GM12878 (cell line): ENCODE data around the gene LIF. TPM values are rescaled to one million over a fixed set of nuclear protein-coding genes. Genes with fewer than 3 reads are reported as not detected.
A peak's percentile ranks its signal among the peaks of the same experiment; 100 is the strongest.

Source experiments
- BMI1 ChIP-seq: fragments of 450-650 bp; IDR thresholded peaks from 2 replicates; pipeline ENCODE4 v1.6.1; 2016; ENCODE audit warnings: mild to moderate bottlenecking, moderate library complexity, borderline replicate concordance
- EP300 ChIP-seq, 2 experiments: fragments of 150-350 bp in 1 of 2; IDR thresholded peaks; 2 replicates each; pipeline ENCODE4 v1.6.1; 2011 to 2012; ENCODE audit warnings: low read depth in 2 of 2, low read length in 2 of 2, borderline replicate concordance in 1 of 2, improper control_type of control experiment in 1 of 2, inconsistent platforms in 1 of 2; ENCODE audit not compliant: control insufficient read depth in 1 of 2
- ESRRA ChIP-seq: IDR thresholded peaks from 2 replicates; pipeline ENCODE4 v1.6.1; 2012; ENCODE audit warnings: mild to moderate bottlenecking, low read length, improper control_type of control experiment
- ETV6 ChIP-seq, 2 experiments: fragments of 450-650 bp in 1 of 2; IDR thresholded peaks in 1 of 2; conservative IDR thresholded peaks in 1 of 2; 2 replicates each; pipeline ENCODE4 v1.6.1; 2014; ENCODE audit warnings: antibody characterized with exemption in 1 of 2, borderline replicate concordance in 1 of 2, low read depth in 1 of 2, mild to moderate bottlenecking in 1 of 2, moderate library complexity in 1 of 2
- GABPA ChIP-seq: IDR thresholded peaks from 2 replicates; pipeline ENCODE4 v1.6.1; 2014; ENCODE audit warnings: antibody characterized with exemption, low read depth, mild to moderate bottlenecking, inconsistent platforms
- NFYA ChIP-seq: IDR thresholded peaks from 2 replicates; pipeline ENCODE4 v1.6.1; 2011; ENCODE audit warnings: low read depth, mild to moderate bottlenecking, low read length, improper control_type of control experiment, borderline replicate concordance
- POU2F2 ChIP-seq: IDR thresholded peaks from 3 replicates; pipeline ENCODE4 v1.6.1; 2011; ENCODE audit warnings: low read depth, mild to moderate bottlenecking, low read length, borderline replicate concordance
- RCOR1 ChIP-seq: conservative IDR thresholded peaks from 2 replicates; pipeline ENCODE4 v1.6.1; 2012; ENCODE audit warnings: low read depth, low read length, improper control_type of control experiment
- SIX5 ChIP-seq: IDR thresholded peaks from 2 replicates; pipeline ENCODE4 v1.6.1; 2011; ENCODE audit warnings: mild to moderate bottlenecking, low read depth, low read length, moderate library complexity; ENCODE audit not compliant: severe bottlenecking
- SMAD5 ChIP-seq: IDR thresholded peaks from 2 replicates; pipeline ENCODE4 v1.6.1; 2016; ENCODE audit warnings: antibody characterized with exemption, low read depth
- SMC3 ChIP-seq: IDR thresholded peaks from 2 replicates; pipeline ENCODE4 v1.6.1; 2011; ENCODE audit warnings: low read length, improper control_type of control experiment, borderline replicate concordance
- TAF1 ChIP-seq: IDR thresholded peaks from 2 replicates; pipeline ENCODE4 v1.6.1; 2011; ENCODE audit warnings: mild to moderate bottlenecking, low read depth, low read length, borderline replicate concordance
- TARDBP ChIP-seq: IDR thresholded peaks from 2 replicates; pipeline ENCODE4 v1.6.1; 2016; ENCODE audit warnings: borderline replicate concordance
- ZNF207 ChIP-seq: fragments of 450-650 bp; IDR thresholded peaks from 2 replicates; pipeline ENCODE4 v1.6.1; 2014; ENCODE audit warnings: antibody characterized with exemption, mild to moderate bottlenecking, borderline replicate concordance
- ZNF24 ChIP-seq: fragments of 450-650 bp; IDR thresholded peaks from 2 replicates; pipeline ENCODE4 v1.6.1; 2017; ENCODE audit warnings: antibody characterized with exemption, mild to moderate bottlenecking
- polyA plus RNA-seq, 11 experiments: library from polyadenylated mRNA; depleted of rRNA in 4 of 11; unstranded in 6 of 11; stranded (reverse) in 5 of 11; fragments of >200 nt; fragmentation: Nextera tagmentation in 4 of 11; fragmentation: Illumina TruSeq in 1 of 11; extraction: Ambion mirVana in 4 of 11; extraction: Trizol in 1 of 11; gene quantifications; 1 replicate in 1 of 11; 2 replicates in 10 of 11; pipeline versions ENCODE4 v1.2.1 to v1.2.3, GENCODE V29; 2011 to 2016; ENCODE audit warnings: inconsistent platforms in 2 of 11, missing spikeins in 2 of 11, low read depth in 1 of 11
- total RNA-seq, 4 experiments: library from RNA; depleted of rRNA in 3 of 4; stranded (reverse); fragments of >200 nt in 3 of 4; fragmentation: Illumina TruSeq in 1 of 4; extraction: Trizol in 1 of 4; gene quantifications; 2 replicates each; pipeline versions ENCODE4 v1.2.1 to v1.2.3, GENCODE V29; 2013 to 2021
- TF ChIP-seq, protein P1 (sequence below): fragments of 450-650 bp; IDR thresholded peaks from 2 replicates; pipeline ENCODE4 v1.6.1; 2017; ENCODE audit warnings: mild to moderate bottlenecking, moderate library complexity
- TF ChIP-seq, protein P2 (sequence below): fragments of 450-650 bp; IDR thresholded peaks from 2 replicates; pipeline ENCODE4 v1.6.1; 2017; ENCODE audit warnings: mild to moderate bottlenecking, low read depth, inconsistent platforms; ENCODE audit not compliant: poor library complexity, severe bottlenecking
- TF ChIP-seq, protein P3 (sequence below): fragments of 450-650 bp; IDR thresholded peaks from 2 replicates; pipeline ENCODE4 v1.6.1; 2017; ENCODE audit warnings: antibody characterized with exemption, mild to moderate bottlenecking, moderate library complexity
- TF ChIP-seq, protein P4 (sequence below): IDR thresholded peaks from 2 replicates; pipeline ENCODE4 v1.6.1; 2012; ENCODE audit warnings: low read depth, low read length, improper control_type of control experiment

LIF gene
- total and polyA plus RNA-seq, 10 of the 15 experiments (the other 5 are each of a cell fraction or from before 2014, with no cell fraction given) = 0.05 to 3.4 (median 0.97) TPM

DNA sequence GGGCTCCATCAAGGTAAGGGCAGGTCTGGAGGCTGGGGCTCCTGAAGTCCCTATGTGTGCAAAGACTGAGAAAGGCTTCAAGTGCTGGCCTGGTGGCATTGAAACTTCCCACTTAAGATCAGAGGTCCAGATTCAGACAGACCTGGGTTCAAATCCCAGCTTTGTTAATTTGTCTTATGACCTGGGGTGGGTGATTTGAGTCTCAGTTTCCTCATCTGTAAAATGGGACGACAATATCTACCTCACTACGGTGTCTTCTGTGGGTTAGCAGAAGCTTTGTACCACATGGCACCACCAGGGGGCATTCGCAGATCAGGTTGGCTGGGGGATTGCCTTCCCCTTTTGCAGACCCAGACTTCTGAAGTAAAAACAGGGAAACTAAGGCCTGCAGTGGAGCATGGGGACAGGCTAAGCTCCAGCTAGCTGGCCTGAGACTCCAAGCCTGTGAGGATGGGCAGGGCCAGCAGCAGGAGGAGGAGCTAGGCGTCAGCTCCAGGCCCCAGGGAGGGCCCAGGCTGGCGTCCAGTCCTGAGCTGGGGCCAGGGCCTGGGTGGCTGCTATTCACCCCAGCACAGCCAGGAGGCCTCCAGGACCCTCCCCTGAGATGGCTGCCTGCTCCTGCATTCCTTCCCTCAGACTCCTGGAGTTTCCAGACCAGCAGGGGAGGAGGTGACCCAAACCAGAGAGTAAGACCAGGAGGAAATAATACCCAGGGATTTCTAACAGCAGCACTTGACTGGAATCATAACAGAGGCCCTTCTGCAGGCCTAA is 41.3 kb upstream of the LIF start (continued):
- TF ChIP-seq, protein P1, sequence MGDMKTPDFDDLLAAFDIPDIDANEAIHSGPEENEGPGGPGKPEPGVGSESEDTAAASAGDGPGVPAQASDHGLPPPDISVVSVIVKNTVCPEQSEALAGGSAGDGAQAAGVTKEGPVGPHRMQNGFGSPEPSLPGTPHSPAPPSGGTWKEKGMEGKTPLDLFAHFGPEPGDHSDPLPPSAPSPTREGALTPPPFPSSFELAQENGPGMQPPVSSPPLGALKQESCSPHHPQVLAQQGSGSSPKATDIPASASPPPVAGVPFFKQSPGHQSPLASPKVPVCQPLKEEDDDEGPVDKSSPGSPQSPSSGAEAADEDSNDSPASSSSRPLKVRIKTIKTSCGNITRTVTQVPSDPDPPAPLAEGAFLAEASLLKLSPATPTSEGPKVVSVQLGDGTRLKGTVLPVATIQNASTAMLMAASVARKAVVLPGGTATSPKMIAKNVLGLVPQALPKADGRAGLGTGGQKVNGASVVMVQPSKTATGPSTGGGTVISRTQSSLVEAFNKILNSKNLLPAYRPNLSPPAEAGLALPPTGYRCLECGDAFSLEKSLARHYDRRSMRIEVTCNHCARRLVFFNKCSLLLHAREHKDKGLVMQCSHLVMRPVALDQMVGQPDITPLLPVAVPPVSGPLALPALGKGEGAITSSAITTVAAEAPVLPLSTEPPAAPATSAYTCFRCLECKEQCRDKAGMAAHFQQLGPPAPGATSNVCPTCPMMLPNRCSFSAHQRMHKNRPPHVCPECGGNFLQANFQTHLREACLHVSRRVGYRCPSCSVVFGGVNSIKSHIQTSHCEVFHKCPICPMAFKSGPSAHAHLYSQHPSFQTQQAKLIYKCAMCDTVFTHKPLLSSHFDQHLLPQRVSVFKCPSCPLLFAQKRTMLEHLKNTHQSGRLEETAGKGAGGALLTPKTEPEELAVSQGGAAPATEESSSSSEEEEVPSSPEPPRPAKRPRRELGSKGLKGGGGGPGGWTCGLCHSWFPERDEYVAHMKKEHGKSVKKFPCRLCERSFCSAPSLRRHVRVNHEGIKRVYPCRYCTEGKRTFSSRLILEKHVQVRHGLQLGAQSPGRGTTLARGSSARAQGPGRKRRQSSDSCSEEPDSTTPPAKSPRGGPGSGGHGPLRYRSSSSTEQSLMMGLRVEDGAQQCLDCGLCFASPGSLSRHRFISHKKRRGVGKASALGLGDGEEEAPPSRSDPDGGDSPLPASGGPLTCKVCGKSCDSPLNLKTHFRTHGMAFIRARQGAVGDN = no peak
- TF ChIP-seq, protein P2, sequence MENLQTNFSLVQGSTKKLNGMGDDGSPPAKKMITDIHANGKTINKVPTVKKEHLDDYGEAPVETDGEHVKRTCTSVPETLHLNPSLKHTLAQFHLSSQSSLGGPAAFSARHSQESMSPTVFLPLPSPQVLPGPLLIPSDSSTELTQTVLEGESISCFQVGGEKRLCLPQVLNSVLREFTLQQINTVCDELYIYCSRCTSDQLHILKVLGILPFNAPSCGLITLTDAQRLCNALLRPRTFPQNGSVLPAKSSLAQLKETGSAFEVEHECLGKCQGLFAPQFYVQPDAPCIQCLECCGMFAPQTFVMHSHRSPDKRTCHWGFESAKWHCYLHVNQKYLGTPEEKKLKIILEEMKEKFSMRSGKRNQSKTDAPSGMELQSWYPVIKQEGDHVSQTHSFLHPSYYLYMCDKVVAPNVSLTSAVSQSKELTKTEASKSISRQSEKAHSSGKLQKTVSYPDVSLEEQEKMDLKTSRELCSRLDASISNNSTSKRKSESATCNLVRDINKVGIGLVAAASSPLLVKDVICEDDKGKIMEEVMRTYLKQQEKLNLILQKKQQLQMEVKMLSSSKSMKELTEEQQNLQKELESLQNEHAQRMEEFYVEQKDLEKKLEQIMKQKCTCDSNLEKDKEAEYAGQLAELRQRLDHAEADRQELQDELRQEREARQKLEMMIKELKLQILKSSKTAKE = no peak
- TF ChIP-seq ZNF24 (no peak), TARDBP (no peak), RCOR1 (peak; percentile 86; the same call in 1 of the 2 replicates), ETV6 (conservative IDR thresholded peaks at IDR 0.05 in 1 of 2, IDR thresholded peaks at IDR 0.05 in 1 of 2; ENCODE audit: borderline replicate concordance in 1 of 2, low read depth in 1 of 2) (no peak; a peak in 1 of 4 replicates), GABPA (no peak), SMC3 (peak; percentile 95), ZNF207 (peak; percentile 59; the same call in 1 of the 2 replicates), NFYA (no peak), SMAD5 (0 out of 2 replicates have a peak, but pooled peaks have one; percentile 28), BMI1 (no peak), SIX5 (no peak), POU2F2 (peak; percentile 26; the same call in 1 of the 3 replicates), EP300 (IDR thresholded peaks at IDR 0.05; ENCODE audit: borderline replicate concordance in 1 of 2, control insufficient read depth in 1 of 2, low read depth in 2 of 2, low read length in 2 of 2) (no peak), ESRRA (no peak), TAF1 (no peak)
- TF ChIP-seq, protein P3, sequence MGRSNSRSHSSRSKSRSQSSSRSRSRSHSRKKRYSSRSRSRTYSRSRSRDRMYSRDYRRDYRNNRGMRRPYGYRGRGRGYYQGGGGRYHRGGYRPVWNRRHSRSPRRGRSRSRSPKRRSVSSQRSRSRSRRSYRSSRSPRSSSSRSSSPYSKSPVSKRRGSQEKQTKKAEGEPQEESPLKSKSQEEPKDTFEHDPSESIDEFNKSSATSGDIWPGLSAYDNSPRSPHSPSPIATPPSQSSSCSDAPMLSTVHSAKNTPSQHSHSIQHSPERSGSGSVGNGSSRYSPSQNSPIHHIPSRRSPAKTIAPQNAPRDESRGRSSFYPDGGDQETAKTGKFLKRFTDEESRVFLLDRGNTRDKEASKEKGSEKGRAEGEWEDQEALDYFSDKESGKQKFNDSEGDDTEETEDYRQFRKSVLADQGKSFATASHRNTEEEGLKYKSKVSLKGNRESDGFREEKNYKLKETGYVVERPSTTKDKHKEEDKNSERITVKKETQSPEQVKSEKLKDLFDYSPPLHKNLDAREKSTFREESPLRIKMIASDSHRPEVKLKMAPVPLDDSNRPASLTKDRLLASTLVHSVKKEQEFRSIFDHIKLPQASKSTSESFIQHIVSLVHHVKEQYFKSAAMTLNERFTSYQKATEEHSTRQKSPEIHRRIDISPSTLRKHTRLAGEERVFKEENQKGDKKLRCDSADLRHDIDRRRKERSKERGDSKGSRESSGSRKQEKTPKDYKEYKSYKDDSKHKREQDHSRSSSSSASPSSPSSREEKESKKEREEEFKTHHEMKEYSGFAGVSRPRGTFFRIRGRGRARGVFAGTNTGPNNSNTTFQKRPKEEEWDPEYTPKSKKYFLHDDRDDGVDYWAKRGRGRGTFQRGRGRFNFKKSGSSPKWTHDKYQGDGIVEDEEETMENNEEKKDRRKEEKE = no peak
- TF ChIP-seq, protein P4, sequence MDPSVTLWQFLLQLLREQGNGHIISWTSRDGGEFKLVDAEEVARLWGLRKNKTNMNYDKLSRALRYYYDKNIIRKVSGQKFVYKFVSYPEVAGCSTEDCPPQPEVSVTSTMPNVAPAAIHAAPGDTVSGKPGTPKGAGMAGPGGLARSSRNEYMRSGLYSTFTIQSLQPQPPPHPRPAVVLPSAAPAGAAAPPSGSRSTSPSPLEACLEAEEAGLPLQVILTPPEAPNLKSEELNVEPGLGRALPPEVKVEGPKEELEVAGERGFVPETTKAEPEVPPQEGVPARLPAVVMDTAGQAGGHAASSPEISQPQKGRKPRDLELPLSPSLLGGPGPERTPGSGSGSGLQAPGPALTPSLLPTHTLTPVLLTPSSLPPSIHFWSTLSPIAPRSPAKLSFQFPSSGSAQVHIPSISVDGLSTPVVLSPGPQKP = no peak
